GM12878 (cell line): ENCODE results near the gene PLA2G3. TPM values are rescaled to one million over a fixed set of nuclear protein-coding genes. Genes with fewer than 3 reads are reported as not detected.

Experiments
- ATAC-seq: fragments of 200-7000 bp; cut with Tn5 transposase; 3 replicates; pipeline ENCODE4 v1.9.1; 2020; ENCODE audit warnings: mild to moderate bottlenecking, moderate library complexity
- BruUV-seq: library from RNA; stranded (reverse); fragments of 400-500 nt; replicated peaks from 2 replicates; lab custom pipeline; 2021; lab: Mats Ljungman, UMichigan
- CTCF ChIA-PET: fragments of 300-600 bp; sonication (Branson Sonifier 250); formaldehyde crosslinking; extraction: SDS; loops from one replicate; lab custom pipeline; 2021; ENCODE audit warnings: inconsistent platforms; lab: Yijun Ruan, JAX
- POLR2A ChIA-PET: fragments of 350-600 bp; formaldehyde crosslinking; extraction: SDS; loops from one replicate; lab custom pipeline; 2021; ENCODE audit warnings: inconsistent platforms; lab: Charles Lee
- RAD21 ChIA-PET: fragments of 300-600 bp; sonication (Branson Sonifier 250); formaldehyde crosslinking; loops from one replicate; lab custom pipeline; 2023; ENCODE audit warnings: antibody characterized with exemption; ENCODE audit not compliant: unreplicated experiment; lab: Charles Lee
- SMC1A ChIA-PET: fragments of 300-600 bp; sonication (Branson Sonifier 250); formaldehyde crosslinking; loops from one replicate; lab custom pipeline; 2023; ENCODE audit not compliant: unreplicated experiment, uncharacterized antibody; lab: Charles Lee
- DNase-seq: peaks from one replicate; pipeline ENCODE4 v3.0.0-alpha.2; 2011; ENCODE audit warnings: low read depth, low spot score
- FAIRE-seq: peaks from 3 replicates; lab custom pipeline; 2011; peaks lifted over from hg19 to GRCh38; lab: Jason Lieb, UNC
- H2AFZ ChIP-seq: 2 replicates; pipeline ENCODE4 v1.6.0; 2011; ENCODE audit warnings: low read depth, low read length, control low read depth; ENCODE audit not compliant: control insufficient read depth
- H3K27ac ChIP-seq: 2 replicates; pipeline ENCODE4 v1.5.1; 2011; ENCODE audit warnings: control low read depth; ENCODE audit not compliant: control insufficient read depth, insufficient read depth
- H3K27me3 ChIP-seq, 2 experiments: replicated peaks in 1 of 2; 2 replicates each; pipeline versions ENCODE4 v1.6.0 to v1.6.1; 2011; ENCODE audit warnings: low read length in 1 of 2; ENCODE audit not compliant: control insufficient read depth in 2 of 2, insufficient read depth in 2 of 2
- H3K36me3 ChIP-seq, 2 experiments: 2 replicates each; pipeline ENCODE4 v1.5.1; 2011; ENCODE audit warnings: low read length in 1 of 2; ENCODE audit not compliant: control insufficient read depth in 2 of 2, insufficient read depth in 2 of 2
- H3K4me1 ChIP-seq: 2 replicates; pipeline ENCODE4 v1.6.1; 2011; ENCODE audit warnings: mild to moderate bottlenecking, low read length, moderate library complexity, mixed read lengths; ENCODE audit not compliant: control insufficient read depth, insufficient read depth
- H3K4me2 ChIP-seq: 2 replicates; pipeline ENCODE4 v1.6.0; 2011; ENCODE audit warnings: control low read depth; ENCODE audit not compliant: control insufficient read depth, insufficient read depth
- H3K4me3 ChIP-seq: fragments of 200-600 bp; sonication (generic); 2 replicates; pipeline ENCODE4 v1.5.1; 2016
- H3K79me2 ChIP-seq: 2 replicates; pipeline ENCODE4 v1.6.0; 2011; ENCODE audit warnings: low read length; ENCODE audit not compliant: control insufficient read depth, insufficient read depth
- H3K9ac ChIP-seq: 2 replicates; pipeline ENCODE4 v1.8.0; 2011; ENCODE audit warnings: low read length, control low read depth, mixed read lengths; ENCODE audit not compliant: control insufficient read depth, insufficient read depth
- H3K9me3 ChIP-seq: replicated peaks from 3 replicates; pipeline ENCODE4 v1.5.1; 2011; ENCODE audit warnings: mild to moderate bottlenecking, low read length; ENCODE audit not compliant: control insufficient read depth, insufficient read depth
- H4K20me1 ChIP-seq: 2 replicates; pipeline ENCODE4 v1.6.0; 2011; ENCODE audit not compliant: control insufficient read depth, insufficient read depth
- BACH1 ChIP-seq: fragments of 450-650 bp; IDR thresholded peaks from 2 replicates; pipeline ENCODE4 v1.6.1; 2017; ENCODE audit warnings: mild to moderate bottlenecking, borderline replicate concordance
- CEBPB ChIP-seq, 2 experiments: fragments of 150-350 bp in 1 of 2; IDR thresholded peaks; 2 replicates each; pipeline ENCODE4 v1.6.1; 2012 to 2014; ENCODE audit warnings: low read depth in 2 of 2, low read length in 2 of 2, borderline replicate concordance in 1 of 2, inconsistent platforms in 1 of 2
- MTA3 ChIP-seq: IDR thresholded peaks from 2 replicates; pipeline ENCODE4 v1.6.1; 2012; ENCODE audit warnings: low read length, inconsistent platforms, borderline replicate concordance
- NR2F1 ChIP-seq: fragments of 450-650 bp; conservative IDR thresholded peaks from 2 replicates; pipeline ENCODE4 v1.6.1; 2017; ENCODE audit warnings: mild to moderate bottlenecking
- PBX3 ChIP-seq: IDR thresholded peaks from 2 replicates; pipeline ENCODE4 v1.6.1; 2011; ENCODE audit warnings: mild to moderate bottlenecking, low read depth, low read length, moderate library complexity; ENCODE audit not compliant: insufficient replicate concordance
- PKNOX1 ChIP-seq: fragments of 450-650 bp; IDR thresholded peaks from 2 replicates; pipeline ENCODE4 v1.6.1; 2016; ENCODE audit warnings: mild to moderate bottlenecking
- POLR2AphosphoS5 ChIP-seq: IDR thresholded peaks from 2 replicates; pipeline ENCODE4 v1.6.1; 2011; ENCODE audit warnings: mild to moderate bottlenecking, low read length, inconsistent platforms
- RAD21 ChIP-seq: IDR thresholded peaks from 2 replicates; pipeline ENCODE4 v1.6.1; 2011; ENCODE audit warnings: mild to moderate bottlenecking, low read depth, low read length, moderate library complexity; ENCODE audit not compliant: insufficient read depth
- SUZ12 ChIP-seq: fragments of 200-600 bp; sonication (generic); IDR thresholded peaks from one replicate; pipeline ENCODE4 v1.6.1; 2018; ENCODE audit warnings: antibody characterized with exemption, mild to moderate bottlenecking; ENCODE audit not compliant: unreplicated experiment
- USF1 ChIP-seq: IDR thresholded peaks from 2 replicates; pipeline ENCODE4 v1.6.1; 2011; ENCODE audit warnings: borderline replicate concordance, low read depth, mild to moderate bottlenecking, moderate library complexity, mixed read lengths, low read length; ENCODE audit not compliant: insufficient read depth; ENCODE audit errors: extremely low read length
- ZNF24 ChIP-seq: fragments of 450-650 bp; IDR thresholded peaks from 2 replicates; pipeline ENCODE4 v1.6.1; 2017; ENCODE audit warnings: antibody characterized with exemption, mild to moderate bottlenecking
- ZNF622 ChIP-seq: fragments of 450-650 bp; IDR thresholded peaks from 2 replicates; pipeline ENCODE4 v1.6.1; 2017; ENCODE audit warnings: mild to moderate bottlenecking, inconsistent platforms
- ZZZ3 ChIP-seq: IDR thresholded peaks from 2 replicates; pipeline ENCODE4 v1.6.1; 2011; ENCODE audit warnings: low read depth; ENCODE audit not compliant: control insufficient read depth, insufficient read length
- WGBS: methylation state at CpG from one replicate; pipeline ENCODE4 v1.1.6; 2016; ENCODE audit warnings: low lambda C conversion rate; ENCODE audit not compliant: insufficient replicate concordance, insufficient coverage; ENCODE audit errors: missing lambda C conversion rate; 5-methylcytosine and 5-hydroxymethylcytosine counted together
- in situ Hi-C: fragments of 300-500 bp; cut with MboI; formaldehyde crosslinking; loops from 9 replicates; pipeline ENCODE4 v1.14.3; 2018; ENCODE audit warnings: mixed read lengths
- intact Hi-C: fragments of 100-400 bp; cut with micrococcal nuclease; formaldehyde crosslinking; loops from one replicate; pipeline ENCODE4 v1.14.2; 2022; ENCODE audit not compliant: unreplicated experiment
- polyA plus RNA-seq, 11 experiments: library from polyadenylated mRNA; depleted of rRNA in 4 of 11; unstranded in 6 of 11; stranded (reverse) in 5 of 11; fragments of >200 nt; fragmentation: Nextera tagmentation in 4 of 11; fragmentation: Illumina TruSeq in 1 of 11; extraction: Ambion mirVana in 4 of 11; extraction: Trizol in 1 of 11; gene quantifications; 1 replicate in 1 of 11; 2 replicates in 10 of 11; pipeline versions ENCODE4 v1.2.1 to v1.2.3, GENCODE V29; 2011 to 2016; ENCODE audit warnings: inconsistent platforms in 2 of 11, missing spikeins in 2 of 11, low read depth in 1 of 11
- total RNA-seq, 4 experiments: library from RNA; depleted of rRNA in 3 of 4; stranded (reverse); fragments of >200 nt in 3 of 4; fragmentation: Illumina TruSeq in 1 of 4; extraction: Trizol in 1 of 4; gene quantifications; 2 replicates each; pipeline versions ENCODE4 v1.2.1 to v1.2.3, GENCODE V29; 2013 to 2021

Gene PLA2G3
- total and polyA plus RNA-seq, 10 of the 15 experiments (the other 5 are each of a cell fraction or from before 2014, with no cell fraction given) = 0.04 TPM; not detected in 9

GRCh38 chr22:31121403-31121802 is 18.9 kb downstream of the PLA2G3 start:
- Histone ChIP-seq H2AFZ (no peak overlapping the region), H3K4me3 (no peak overlapping the region), H4K20me1 (no peaks in the 10 kb centered on the region), H3K9me3 (no peaks in the 10 kb centered on the region), H3K79me2 (no peaks in the 10 kb centered on the region), H3K27ac (no peak overlapping the region), H3K9ac (no peak overlapping the region), H3K27me3 (no peaks in the 10 kb centered on the region), H3K4me1 (no peaks in the 10 kb centered on the region), H3K4me2 (no peak overlapping the region), H3K36me3 (no peaks in the 10 kb centered on the region)
- TF ChIP-seq NR2F1 (no peak), PKNOX1 (no peak), CEBPB (IDR thresholded peaks at IDR 0.05; ENCODE audit: borderline replicate concordance in 1 of 2, low read depth in 2 of 2, low read length in 2 of 2) (no peak), RAD21 (no peak), ZNF622 (no peak), USF1 (no peak), ZZZ3 (no peak), PBX3 (no peak), ZNF24 (no peak), POLR2AphosphoS5 (no peak), BACH1 (no peak), SUZ12 (no peak), MTA3 (no peak)
- POLR2A ChIA-PET = no interaction called here
- in situ Hi-C loops = no loop called here
- intact Hi-C loops = no loop called here
- RAD21 ChIA-PET = no interaction called here
- no peak for DNase-seq
- no peak for ATAC-seq
- WGBS = 72% methylated on average over 4 of the region's 4 CpGs
- no peak for FAIRE-seq
- CTCF ChIA-PET = no interaction called here
- BruUV-seq = no TSS peak
- SMC1A ChIA-PET = no interaction called here
